ENCODE results near the gene ZNF816. TPM values are rescaled to one million over a fixed set of nuclear protein-coding genes. Genes with fewer than 3 reads are reported as not detected.

Gene ZNF816
- total and polyA plus RNA-seq, 2 of the 8 experiments (the other 6 are each of a cell fraction or from before 2014, with no cell fraction given), result 2.7 to 13.2 TPM

- TF ChIP-seq CTCF (IDR thresholded peaks at IDR 0.05; ENCODE audit: control extremely low read depth in 1 of 3, insufficient read depth in 1 of 3, low read depth in 1 of 3, low read length in 3 of 3) (no peak), SIRT6 (IDR thresholded peaks at IDR 0.05; ENCODE audit: low read length) (no peak), SIN3A (conservative IDR thresholded peaks at IDR 0.05 in 1 of 2, IDR thresholded peaks at IDR 0.05 in 1 of 2; ENCODE audit: low read depth in 1 of 2, low read length in 2 of 2) (no peak), USF2 (IDR thresholded peaks at IDR 0.05; ENCODE audit: low read length) (no peak), MAFK (IDR thresholded peaks at IDR 0.05; ENCODE audit: low read depth, low read length) (no peak), ASH2L (IDR thresholded peaks at IDR 0.05; ENCODE audit: low read length) (no peak), SUZ12 (IDR thresholded peaks at IDR 0.05; ENCODE audit: low read length) (no peak), RAD21 (IDR thresholded peaks at IDR 0.05 in 1 of 2, conservative IDR thresholded peaks at IDR 0.05 in 1 of 2; ENCODE audit: low read depth in 2 of 2, low read length in 2 of 2) (no peak)
Observed at GRCh38 chr19:52936151-52936953, 26.3 kb downstream of the ZNF816 start (continued).

All from H1 (cell line).